ENCODE results near the gene KCNN1.
"Not testable (repeated sequence)": the region's sequence is repeated elsewhere in the genome, so short reads cannot be mapped to it uniquely, and the experiment has no call there.

Gene KCNN1

GRCh38 chr19:18000915-18001776 is 34.2 kb downstream of the KCNN1 start:
- DNase-seq (ENCODE audit: low read depth): peak; percentile 93

GRCh38 chr19:18001777-18002345 is 35.0 kb downstream of the KCNN1 start:
- no peak for DNase-seq (ENCODE audit: low read depth)

DNA sequence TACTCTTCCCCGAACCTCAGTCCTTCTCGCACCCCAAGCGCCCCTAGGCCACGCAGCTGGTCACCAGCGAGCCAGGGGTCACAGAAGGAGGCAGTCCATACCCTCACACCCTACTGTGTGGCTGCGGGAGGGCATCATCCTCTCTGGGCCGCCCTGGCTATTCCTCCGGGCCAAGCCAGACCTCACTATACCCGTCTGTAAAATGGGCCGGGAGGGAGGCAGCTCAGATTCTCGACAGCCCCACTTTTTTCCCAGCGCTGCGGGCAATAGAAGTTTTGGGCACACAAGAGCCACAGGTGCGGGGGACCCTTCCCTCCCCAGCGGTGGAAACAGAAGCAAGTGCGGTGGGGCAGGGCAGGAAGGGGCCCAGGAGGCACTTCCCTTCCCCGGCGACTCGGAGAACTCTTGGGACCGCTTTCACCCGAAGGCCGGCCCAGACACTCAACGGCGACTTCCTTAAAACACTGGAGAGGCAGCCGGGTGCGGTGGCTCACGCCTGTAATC is 35.5 kb downstream of the KCNN1 start:
- no peak for DNase-seq (ENCODE audit: low read depth)

GRCh38 chr19:18005750-18006149 is 38.8 kb downstream of the KCNN1 start:
- not testable (repeated sequence) for DNase-seq (ENCODE audit: low read depth)

- peak; percentile 75 for DNase-seq (ENCODE audit: low read depth)
Observed at GRCh38 chr19:18007044-18007916, 40.4 kb downstream of the KCNN1 start.

DNA sequence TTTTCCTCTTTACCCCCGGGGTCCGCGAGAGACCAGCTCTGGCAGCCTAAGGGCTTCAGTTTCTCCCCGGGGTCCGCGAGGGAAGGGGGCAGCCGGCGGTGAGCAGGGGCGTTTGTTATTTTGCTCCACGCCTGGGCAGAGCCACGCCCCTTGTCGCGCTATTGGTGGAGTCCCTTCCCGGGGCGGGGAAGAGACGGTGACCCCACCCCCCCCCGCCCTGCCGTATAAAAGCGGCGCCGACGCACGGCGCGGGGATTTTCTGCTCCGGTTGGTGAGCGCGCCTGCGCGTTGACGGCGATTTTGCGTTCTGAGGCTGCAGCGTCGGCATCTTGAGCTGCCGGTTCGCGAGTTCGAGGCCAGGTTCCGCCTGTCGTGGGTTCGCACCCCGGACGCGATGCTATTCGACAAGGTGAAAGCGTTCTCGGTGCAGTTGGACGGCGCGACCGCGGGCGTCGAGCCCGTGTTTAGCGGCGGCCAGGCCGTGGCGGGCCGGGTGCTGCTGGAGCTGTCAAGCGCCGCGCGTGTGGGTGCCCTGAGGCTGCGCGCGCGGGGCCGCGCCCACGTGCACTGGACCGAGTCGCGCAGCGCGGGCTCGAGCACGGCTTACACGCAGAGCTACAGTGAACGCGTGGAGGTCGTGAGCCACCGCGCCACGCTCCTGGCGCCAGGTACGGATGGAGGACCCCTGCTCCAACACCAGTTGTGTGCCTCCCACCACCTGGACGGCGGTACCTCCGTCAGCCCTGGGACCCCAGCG is 41.2 kb downstream of the KCNN1 start, which contains the start of gene ARRDC2:
ARRDC2 (plus strand) TSS at position 254 of the 757 bp plus-strand sequence; CDS start at position 395, 141 bp downstream.
- DNase-seq (ENCODE audit: low read depth): peak; percentile 83

GRCh38 chr19:18008814-18009213 is 41.9 kb downstream of the KCNN1 start:
- DNase-seq (ENCODE audit: low read depth): no peak

DNA sequence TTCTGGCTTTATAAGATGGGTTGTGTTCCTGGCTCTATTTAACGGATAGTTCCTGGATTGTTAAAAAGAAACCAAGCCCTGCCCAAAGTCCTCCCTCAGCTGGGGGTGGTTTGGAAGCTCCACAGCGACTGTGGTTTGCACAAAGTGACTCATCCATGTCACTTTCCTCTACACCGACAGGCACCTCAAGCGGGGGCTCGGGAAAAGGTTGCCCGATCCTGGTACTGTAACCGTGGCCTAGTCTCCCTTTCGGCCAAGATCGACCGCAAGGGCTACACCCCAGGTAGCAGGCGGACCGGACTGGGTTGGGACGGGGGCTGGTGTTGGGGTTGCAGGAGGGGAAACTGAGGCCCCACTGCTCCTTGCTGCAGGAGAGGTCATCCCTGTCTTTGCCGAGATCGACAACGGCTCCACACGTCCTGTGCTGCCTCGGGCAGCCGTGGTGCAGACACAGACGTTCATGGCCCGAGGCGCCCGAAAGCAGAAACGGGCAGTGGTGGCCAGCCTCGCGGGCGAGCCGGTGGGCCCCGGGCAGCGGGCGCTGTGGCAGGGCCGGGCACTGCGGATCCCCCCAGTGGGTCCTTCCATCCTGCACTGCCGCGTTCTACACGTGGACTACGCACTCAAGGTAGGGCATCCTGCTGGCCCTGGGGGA is 42.6 kb downstream of the KCNN1 start:
- DNase-seq (ENCODE audit: low read depth): no peak

GRCh38 chr19:18010149-18010548 is 43.2 kb downstream of the KCNN1 start:
- DNase-seq (ENCODE audit: low read depth): no peak

DNA sequence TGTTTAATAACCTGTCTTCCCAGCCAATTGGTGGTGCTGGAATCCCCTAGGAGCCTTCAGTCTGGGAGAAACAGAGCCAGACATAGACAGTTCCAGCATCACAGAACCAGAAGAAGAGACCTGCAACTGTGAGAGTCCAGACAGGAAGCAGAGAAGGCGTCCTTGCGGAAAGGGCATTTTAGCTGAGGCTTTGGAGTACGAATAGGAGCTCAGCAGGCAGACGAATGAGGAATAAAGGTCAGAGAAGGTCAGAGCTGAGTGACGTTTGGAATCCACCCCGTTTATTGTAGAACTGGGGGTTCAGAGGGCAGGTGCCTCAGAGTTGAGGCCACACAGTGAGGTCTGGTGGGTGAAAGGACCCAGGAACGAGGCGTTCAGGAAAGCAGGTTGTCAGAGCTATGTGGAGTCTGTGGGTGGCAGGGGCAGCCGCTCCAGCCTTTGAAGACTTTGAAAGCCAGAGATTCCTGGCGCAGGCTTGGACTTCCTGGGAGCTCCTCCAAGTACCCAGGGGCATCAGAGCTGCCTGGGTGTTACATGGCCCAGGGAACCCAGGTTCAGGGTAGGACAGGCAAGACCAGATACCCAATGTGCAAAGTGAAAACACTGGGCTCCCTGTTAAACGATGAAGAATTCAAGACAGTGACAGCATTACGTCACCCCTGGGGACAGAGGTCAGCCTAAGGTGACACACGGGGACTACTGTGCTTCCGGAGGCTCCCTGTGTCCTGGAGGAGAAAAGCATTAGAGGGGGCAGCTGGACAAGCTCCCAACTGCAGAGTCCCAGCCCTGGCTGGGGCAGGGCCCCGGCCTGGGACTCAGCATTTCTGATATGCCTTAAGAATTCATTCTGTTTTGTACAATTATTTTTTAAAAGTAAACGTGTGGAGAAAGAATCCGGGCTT is 46.6 kb downstream of the KCNN1 start:
- no peak for DNase-seq (ENCODE audit: low read depth)

- DNase-seq (ENCODE audit: low read depth): no peak
Observed at GRCh38 chr19:18014197-18014596, 47.3 kb downstream of the KCNN1 start.

GRCh38 chr19:18016209-18016910 is 49.5 kb downstream of the KCNN1 start:
- no peak for DNase-seq (ENCODE audit: low read depth)

- no peak for DNase-seq (ENCODE audit: low read depth)
Observed at GRCh38 chr19:18017275-18018083, 50.6 kb downstream of the KCNN1 start.

DNA sequence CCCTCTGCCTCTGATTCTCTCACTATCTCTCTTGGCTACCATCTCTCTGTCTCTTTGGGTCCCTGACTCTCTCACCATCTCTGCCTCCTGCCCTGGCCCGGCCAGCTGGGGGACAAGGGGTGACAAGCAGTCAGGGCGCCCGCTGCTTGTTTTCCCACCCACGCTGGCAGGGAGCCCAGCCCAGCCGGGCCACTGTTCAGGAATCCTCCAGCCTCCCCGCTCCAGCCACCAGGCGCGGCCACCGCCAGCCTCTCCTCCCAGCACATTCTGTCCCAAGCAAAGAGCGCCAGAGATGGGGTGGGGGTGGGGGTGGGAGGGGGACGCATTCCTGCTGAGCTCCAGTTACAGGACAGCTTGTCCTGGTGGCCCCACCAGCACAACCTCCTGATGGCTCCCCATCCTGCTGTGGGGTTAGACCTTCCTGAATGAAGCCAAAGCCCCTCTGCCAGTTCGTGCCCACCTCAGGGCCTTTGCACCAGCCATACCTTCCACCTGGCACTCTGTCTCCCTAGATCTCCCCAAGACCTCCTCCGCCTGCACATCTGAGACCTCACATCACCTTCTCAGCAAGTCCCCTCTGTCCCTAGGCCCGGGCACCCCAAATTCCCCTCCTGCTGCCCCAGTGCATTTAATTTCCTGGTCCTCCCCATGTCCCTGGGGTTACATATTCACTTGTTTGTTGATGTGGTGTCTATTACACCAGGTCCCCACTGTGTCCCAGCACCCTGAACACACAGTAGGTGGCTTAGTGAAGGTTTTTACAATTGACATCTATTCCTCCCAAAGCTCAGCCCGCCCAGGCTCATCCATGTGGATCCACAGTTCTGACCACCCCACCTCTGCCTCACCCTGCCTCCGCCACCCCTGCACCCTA is 53.5 kb downstream of the KCNN1 start:
- no peak for DNase-seq (ENCODE audit: low read depth)

GRCh38 chr19:18021121-18021755 is 54.3 kb downstream of the KCNN1 start:
- peak; percentile 68 for DNase-seq (ENCODE audit: low read depth)

- peak; percentile 65 for DNase-seq (ENCODE audit: low read depth)
Observed at GRCh38 chr19:18023622-18024251, 56.8 kb downstream of the KCNN1 start.

All from activated T-helper 1 cell treated with Interleukin-2 at 50 U/mL for 16 hours (primary cell).